GM19035 (cell line): ENCODE measurements around the gene TECTA.
"Not testable (repeated sequence)": the region's sequence is repeated elsewhere in the genome, so short reads cannot be mapped to it uniquely, and the experiment has no call there.

Experiments used
- ATAC-seq: cut with Tn5 transposase; IDR thresholded peaks from one replicate; pipeline ENCODE4 v1.9.1; 2021; ENCODE audit not compliant: unreplicated experiment

The TECTA gene

DNA sequence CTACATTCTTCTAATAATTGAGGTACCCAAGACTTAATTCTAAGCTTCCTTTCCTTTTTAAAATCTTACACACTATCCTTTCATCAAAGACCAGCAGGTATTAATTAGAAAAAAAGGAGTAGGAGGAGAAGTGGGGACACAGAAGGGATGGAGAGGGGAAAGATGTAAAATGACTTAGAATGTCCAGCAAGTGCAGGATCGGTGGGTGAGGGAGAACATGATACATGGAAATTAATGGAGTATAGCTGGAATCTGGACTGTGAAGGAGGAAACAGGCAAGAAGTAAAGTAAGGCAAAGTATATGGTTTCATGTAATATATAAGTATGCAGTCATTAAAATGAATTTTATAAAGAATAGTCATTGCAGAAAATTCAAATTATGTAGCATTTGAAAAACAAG, 127.8 kb downstream of the TECTA start:
- ATAC-seq, result no peak

DNA sequence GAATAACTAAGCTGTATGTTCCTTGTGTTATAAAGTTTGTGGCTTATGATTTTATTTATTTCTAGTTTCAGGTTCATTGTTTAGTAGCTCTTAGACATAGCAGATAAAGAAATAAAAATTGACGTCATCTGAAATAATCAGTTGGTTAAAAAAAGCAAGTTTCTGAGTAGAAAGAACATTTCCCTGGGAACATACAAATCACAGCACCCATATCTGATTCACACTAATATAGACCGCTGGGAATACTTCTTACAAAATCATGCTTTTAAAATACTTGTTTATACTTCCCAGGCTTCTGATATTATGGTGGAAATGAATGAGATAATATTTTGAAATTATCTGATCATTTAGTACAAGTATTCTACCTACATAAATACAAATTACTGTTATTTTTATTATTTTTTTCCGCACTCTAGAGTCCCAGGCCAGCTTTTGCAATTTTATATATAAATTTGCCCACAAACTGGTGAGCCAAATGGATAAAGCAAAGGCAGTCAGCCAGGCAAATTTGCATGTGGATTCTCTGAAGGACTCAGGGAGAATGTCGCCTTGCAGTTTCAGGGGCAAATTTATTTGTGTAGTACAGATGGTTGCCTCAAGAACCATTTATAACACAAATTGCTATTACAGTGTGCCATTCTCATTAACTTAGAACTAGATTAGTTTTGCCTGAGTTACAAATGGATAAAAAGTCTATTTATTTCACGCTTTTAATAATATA, 128.6 kb downstream of the TECTA start:
- ATAC-seq, result no peak

- no peak for ATAC-seq
Observed at GRCh38 chr11:121231576-121232278, 130.7 kb downstream of the TECTA start.

GRCh38 chr11:121235057-121235456, 134.0 kb downstream of the TECTA start:
- no peak for ATAC-seq

- peak; percentile 76 for ATAC-seq
Observed at GRCh38 chr11:121236115-121237001, 135.3 kb downstream of the TECTA start.

- ATAC-seq, result not testable (repeated sequence)
Observed at GRCh38 chr11:121237247-121237646, 136.2 kb downstream of the TECTA start.

DNA sequence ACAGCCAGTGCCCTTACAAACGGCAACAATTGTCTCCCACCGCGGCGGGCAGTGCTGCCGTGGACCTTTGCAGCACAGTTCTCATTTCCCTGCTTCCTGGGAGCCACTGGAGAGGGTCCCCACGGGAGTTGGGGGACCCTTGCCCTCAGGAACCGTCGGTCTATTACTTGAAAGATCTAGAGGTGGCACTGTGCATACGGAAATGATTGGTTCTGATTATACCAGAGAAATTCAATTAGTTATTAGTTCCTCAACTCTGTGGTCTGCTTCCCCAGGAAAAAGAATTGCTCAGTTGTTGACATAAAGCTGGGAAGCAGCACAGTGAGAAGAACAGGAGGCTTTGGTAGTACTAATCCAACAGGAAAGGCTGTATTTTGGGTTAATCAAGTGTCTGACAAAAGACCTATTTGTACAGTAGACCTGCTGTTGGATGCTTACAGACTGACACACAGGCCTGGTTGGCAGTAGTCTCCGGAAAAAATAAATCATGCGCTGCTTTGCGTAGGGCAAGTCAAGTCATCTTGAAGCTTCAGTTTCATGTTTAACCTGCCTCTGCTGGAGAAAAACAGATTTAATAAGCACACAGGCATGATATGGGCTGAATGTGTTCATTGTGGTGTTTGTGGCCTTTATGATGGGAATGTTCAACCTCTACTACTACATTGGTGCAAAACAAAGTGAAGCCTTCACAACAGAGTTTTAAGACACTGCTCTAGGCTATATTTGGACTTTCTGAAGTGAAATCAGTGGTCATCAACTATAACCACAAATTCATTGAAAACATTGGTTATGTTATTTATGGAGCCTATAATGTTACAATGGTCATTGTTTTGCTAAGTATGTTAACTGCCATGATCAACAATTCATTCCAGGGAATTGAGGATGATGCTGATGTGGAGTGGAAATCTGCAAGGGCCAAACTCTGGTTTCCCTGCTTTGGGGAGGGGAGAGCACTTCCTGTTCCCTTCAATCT, 136.9 kb downstream of the TECTA start:
- ATAC-seq, result no peak

GRCh38 chr11:121238956-121239355, 137.9 kb downstream of the TECTA start:
- no peak for ATAC-seq

DNA sequence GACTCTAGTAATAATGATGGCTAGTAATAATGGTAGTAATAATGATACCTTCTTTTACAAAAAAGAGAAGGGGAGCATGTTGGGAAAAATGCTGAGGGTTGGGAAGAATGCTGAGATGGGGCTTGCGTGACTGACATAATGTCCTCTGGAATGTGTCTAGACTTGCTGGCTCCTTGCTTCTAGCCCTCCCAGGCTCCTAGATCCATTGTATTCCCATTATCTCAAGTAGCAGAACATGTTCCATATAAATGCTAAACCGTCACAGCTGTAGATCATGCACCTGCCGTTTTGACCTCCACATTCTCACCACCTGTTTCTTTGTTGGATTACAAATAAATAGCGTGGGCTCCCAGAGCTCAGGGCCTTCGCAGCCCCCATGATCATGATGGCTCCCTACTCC, 139.0 kb downstream of the TECTA start:
- not testable (repeated sequence) for ATAC-seq

GRCh38 chr11:121240650-121241303, 139.7 kb downstream of the TECTA start:
- no peak for ATAC-seq
